HuH-7.5 (cell line): Measurements from ENCODE around the gene DGKD.

ENCODE experiments used
- DNase-seq: peaks from one replicate; pipeline ENCODE4 v3.0.0; 2011; ENCODE audit warnings: low spot score

Gene DGKD

DNA sequence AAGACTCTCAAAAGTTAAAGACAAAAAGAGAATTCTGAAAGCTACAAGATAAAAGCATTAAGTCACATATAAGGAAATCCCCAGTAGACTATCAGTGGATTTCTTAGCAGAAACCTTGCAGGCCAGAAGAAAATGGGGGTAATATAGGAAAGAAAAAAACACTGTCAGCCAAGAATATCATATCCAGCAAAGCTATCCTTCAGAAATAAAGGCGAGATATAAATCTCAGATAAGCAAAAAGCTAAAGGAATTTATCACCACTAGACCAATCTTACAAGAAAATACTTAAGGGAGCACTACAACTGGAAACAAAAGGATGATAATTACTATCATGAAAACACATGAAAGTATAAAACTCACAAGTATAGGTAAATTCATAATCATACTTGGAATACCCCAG is 149.2 kb downstream of the DGKD start:
- no peak for DNase-seq

DNA sequence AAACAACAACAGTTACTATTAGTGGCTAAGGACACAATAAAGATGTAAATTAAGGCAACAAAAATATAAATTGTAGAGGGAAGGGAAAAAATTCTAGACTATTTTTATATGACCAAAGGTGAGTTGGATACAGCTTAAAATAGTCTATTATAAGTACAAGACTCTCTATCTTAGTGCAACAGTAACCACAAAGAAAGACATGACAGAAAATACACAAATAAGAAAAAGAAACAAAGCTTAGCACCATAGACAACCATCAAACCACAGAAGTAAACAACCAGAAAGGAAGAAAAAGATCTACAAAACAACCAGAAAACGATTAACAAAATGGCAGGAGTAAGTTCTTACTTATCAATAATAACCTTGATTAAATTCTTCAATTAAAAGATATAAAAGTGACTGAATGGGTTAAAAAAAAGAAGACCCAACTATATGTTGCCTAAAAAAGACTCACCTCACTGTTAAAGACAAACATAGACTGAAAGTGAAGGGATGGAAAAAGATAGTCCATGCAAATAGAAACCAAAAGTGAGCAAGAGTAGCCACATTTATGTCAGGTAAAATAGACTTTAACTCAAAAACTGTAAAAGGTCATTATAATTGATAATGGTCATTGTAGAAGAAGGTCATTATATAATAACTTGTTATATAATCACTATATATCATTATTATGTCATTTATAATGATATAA is 149.8 kb downstream of the DGKD start:
- DNase-seq: no peak

DNA sequence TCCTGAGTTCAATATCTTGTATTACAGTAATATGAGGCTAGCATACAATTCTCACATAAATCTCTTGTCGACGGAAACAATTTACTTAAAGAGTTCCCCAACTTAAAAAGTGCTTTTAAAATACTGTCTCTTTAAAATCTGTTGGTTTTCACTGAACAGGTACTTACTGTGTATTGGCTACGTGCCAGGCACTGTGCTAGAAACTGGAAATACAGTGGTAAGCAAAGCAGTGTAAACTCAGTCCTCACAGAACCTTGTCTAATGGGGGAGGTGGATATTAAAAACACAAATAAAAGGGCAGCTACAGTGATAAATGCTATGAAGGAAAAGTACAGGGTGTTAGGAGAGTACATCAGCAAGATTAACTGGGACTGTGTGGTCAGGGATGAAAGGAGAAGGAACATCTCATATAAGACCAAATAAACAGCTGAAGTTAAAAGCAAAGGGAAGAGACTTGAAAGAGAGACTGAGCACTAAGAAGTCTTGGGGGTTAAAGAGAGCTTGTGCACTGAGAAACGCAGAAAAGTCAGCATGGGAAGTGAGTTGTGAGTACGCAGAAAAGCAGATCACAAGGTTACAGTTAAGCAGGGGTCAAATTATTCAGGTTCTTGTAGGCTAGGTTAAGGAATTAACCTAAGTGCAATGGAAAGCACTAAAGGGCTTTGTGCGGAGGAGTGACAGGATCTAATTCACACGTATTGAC is 159.8 kb downstream of the DGKD start:
- no peak for DNase-seq

DNA sequence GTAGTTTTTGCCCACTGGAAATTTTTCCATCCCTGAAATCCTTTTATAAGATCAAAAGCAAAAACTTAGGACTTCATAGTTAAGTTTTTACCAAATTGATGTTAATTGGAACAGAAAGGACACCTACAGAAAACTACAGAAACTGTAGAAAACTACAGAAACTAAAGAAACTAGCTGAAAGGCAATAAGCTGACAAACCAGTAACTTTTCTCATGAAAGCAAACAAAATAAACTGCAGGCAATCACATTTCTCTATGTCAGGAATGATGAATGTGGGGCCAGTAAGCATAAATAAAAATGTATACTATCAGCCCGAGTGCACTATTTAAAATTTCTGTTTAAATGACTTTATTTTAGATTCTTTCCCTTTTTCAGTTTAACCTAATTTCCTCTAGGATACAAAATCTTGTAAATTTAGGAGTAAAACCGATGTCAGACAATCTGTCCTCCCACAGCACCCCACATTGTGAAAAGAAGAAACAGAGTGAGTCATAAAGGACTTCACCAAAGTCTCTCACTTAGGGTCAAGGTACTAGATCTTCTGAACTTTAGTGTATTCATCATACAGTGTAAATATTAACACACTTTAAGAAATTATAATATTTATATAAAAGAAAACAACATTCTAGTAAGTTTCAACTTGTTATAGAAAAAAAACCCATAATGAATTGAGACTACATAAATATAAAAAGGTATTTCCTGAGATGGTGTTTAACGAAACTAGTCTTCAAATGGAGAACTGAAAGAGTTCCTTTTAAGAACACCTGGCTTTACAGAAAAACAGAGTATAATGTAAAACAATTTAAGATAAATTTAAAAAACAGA is 165.7 kb downstream of the DGKD start:
- no peak for DNase-seq
